GM18909 (cell line): ENCODE data around the gene TLE6.
"Not testable (repeated sequence)": the region's sequence is repeated elsewhere in the genome, so short reads cannot be mapped to it uniquely, and the experiment has no call there.

Experiments
- ATAC-seq: cut with Tn5 transposase; IDR thresholded peaks from one replicate; pipeline ENCODE4 v1.9.1; 2021; ENCODE audit warnings: mild to moderate bottlenecking; ENCODE audit not compliant: unreplicated experiment, poor library complexity

TLE6 gene

DNA sequence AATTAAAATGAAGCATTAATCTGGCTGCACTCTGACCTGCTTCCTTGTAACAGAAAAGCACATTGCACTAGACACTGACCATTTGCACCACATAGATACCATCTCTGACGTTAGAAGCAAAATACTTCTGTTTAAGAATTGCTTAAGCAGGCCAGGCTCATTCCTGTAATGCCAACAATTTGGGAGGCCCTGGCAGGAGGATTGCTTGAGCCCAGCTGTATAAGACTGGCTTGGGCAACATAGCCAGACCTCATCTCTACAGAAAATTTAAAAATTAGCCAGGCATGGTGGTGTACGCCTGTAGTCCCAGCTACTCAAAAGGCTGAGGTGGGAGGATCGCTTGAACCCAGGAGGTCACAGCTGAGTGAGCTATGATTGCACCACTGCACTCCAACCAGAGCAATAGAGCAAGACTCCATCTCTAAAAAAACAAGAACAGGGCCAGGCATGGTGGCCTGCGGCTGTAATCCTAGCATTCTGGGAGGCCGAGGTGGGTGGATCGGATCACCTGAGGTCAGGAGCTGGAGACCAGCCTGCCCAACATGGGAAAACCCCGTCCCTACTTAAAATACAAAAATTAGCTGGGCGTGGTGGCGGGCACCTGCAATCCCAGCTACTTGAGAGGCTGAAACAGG, 7.0 kb upstream of the TLE6 start:
- ATAC-seq: no peak

DNA sequence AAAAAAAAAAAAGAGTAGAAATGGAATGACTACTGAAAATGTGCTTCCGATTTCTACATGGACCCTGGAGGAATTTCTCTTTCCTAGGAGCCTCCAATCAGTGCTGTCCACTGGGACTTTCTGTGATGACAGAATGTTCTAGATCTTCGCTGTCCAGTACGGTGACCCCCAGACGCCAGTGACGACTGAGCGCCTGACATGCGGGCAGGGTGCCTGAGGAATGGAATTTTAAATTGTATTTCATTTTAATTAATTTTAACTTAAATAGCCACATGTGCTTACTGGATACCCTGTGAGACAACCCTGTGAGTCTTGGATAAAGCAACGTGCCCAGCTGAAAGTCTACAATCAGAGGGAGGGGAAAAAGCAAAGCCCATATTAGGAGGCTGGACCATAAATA, 4.1 kb upstream of the TLE6 start:
- ATAC-seq: no peak

DNA sequence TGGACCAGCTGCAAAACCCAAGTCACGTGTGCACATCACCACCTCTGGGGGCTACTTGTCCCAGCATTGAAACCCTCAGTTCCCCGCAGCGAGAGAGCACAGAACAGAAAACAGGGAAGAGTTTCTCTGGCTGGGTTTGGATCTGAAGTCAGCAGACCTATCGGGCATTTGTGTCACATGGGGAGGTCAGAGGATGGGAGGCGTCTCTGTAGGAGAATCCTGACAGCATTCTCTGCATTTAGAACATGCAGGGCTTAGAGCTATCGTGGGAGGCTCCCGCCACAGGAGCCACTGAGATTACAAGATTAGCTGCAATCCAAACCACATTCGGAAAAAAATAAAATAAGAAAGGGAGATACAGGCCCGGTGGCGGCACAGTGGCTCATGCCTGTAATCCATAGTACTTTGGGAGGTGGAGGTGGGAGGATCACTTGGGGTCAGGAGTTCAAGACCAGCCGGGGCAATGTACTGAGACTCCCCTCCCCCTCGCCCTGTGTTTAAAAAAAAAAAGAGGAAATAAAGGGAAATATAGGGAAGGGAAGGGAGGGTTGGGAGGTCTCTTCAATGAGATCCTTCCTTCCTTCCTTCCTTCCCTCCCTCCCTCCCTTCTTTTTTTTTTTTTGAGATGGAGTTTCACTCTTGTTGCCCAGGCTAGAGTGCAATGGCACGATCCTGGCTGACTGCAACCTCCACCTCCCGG, 2.9 kb upstream of the TLE6 start:
- no peak for ATAC-seq

DNA sequence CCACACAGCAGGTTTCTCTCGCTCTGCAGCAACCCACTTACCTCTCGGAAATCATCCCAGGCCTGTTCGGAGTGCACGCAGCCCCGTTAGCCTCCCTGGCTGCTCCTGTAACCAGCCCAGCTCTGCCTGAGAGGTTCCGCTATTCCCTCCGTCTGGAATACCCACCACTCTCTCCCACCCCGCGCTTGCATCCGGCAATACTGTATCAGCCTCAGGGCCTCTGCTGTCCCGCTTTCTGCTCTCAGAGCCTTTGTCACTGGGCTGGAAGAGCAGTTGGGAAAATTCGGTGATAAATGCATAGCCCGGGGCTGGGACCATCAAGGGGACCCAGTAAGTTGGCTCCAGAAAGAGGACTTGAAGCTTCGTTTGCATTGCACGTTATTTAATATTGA, 759 bp upstream of the TLE6 start:
- no peak for ATAC-seq

DNA sequence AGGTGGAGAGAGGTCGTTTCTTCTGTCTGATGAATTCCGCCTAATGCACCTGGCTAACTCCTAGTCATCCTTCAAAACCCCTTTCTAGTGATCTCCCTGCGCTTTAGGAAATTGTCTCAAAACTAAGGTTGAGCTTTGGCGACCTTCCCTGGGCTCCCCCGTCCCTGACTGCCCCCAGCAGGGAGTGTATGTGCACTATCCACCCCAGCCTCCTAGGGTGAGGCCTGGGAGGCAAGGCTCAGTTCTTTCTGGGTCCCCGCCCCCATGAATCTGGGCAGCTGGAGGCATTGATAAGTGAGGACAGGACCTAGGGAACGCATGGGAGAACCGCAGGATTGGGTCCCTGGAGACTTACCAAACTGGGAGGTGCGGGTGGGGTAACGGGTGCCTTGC, 378 bp downstream of the TLE6 start:
- no peak for ATAC-seq

DNA sequence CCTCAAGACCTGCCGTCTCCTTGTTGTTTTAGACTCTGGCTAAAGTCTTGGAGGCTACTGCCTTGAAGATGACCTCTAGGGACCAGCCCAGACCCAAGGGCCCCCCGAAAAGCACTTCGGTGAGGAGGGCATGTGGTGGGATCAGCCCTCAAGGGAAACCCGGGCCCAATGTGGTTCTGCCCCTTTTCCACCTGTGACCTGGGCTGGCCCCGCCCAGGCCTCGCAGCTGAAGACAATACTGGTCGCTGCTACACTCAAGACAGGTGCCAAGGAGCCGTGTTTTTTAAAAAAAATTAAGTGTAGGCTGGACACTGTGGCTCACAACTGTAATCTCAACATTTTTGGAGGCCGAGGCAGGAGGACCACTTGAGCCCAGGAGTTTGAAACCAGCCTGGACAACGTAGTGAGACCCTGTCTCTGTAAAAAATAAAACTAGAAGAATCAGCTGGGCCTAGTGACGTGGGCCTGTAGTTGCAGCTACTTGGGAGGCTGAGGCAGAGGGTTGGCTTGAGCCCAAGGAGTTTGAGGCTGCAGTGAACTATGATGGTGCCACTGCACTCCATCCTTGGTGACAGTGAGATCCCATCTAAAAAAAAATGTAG, 903 bp downstream of the TLE6 start:
- no peak for ATAC-seq

DNA sequence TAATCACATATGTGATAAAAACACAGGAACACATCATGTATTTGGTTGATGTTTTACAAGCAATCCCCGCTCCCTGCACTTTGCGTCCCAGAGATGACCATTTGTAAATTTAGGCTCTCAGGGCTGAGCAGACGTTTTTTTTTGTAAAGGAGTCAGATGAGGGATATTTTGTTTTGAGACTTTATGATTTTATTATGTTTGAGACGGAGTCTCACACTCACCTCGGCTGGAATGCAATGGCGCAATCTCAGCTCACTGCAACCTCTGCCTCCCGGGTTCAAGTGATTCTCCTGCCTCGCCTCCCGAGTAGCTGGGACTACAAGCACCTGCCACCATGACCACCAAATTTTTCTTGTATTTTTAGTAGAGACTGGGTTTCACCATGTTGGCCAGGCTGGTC, 1.4 kb downstream of the TLE6 start:
- no peak for ATAC-seq

DNA sequence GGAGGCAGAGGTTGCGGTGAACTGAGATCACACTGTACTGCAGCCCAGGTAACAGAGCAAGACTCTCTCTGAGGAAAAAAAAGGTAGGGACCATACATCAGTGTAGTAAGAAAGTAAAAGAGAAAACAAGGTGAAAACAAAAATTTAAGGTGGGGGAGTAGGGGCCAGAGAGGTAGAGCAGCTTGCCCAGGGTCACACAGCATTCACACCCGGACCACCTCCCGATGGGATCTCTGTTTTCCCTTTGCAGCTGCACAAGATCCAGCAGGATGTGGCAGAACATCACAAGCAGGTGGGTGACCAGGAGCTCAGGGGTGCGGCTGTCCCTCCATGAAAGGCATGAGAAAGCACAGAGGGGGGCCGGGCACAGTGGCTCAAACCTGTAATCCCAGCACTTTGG, 4.5 kb downstream of the TLE6 start:
- no peak for ATAC-seq

DNA sequence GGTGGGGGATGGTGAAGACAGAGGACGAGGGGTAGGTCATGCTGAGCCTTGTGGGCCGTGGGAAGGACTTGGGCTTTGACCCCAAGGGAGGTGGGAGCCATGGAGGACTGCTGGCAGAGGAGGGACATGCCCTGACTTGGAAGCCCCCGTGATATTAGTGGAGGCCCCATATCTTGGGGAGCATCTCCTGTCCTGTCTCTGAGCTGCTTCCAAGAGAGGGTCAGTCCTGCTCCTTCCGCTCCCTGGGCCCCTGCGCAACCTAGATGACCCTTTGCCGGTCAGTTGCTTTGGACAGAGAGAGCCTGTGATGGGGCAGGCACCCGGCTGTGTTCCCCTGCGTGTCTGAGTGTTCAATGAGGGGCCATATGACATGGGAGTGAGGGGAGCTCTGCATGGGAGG, 5.2 kb downstream of the TLE6 start:
- ATAC-seq: no peak

DNA sequence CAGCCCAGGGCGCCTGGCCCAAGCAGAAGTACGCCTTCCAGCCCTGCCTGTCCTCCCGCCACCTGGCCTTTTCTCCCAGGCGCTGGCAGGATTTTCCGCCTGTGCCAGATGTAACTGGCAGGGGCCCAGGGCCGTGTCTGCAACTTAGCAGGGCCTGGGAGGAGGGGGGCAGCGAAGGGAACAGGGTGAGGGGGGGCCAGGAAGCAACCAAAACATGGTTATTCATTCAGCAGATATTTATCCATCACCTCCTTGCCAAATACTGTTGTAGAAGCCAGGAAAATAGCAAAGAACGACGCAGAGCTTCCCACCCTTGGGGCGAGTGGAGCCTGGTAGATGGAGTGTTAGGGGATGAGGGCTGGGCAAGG, 5.6 kb downstream of the TLE6 start:
- no peak for ATAC-seq

DNA sequence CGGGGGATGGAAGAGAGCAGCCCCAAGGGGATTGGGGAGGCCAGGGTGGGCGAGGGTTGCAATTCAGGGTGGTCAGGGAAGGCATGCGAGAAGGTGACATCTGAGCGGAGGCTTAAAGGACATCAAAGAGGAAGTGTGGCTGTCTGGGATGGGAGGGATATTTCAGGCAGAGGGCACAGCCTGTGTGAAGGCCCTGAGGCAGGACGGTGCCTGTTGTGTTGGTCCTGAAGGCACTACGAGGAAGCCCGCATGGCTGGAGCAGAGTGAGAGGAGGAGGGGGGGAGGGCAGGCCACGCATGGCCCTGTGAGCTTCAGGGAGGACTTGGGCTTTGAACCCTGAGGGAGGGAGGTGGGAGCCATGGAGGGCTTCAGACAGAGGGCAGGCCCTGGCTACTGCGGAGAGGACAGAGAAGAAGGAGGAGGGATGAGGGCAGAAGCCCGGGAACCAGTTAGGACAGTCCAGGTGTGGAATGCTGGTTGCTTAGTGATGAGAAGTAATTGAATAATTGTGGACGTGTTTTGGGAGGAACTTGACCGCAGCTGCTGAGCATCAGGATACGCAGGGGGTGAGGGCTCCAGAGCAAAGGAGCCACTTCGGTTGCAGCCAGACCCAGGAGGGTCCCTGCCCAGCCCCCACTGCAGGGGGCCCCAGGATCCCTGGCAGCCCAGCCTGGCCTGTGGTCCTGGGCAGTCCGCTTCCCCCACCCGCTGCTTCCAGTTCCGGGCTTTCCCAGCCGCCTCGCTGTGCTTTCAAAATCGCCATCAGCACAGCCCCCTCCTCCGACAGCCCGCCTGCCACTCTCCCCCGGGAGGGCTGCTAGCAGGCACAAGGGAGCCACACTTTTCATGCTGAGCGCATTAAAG, 6.2 kb downstream of the TLE6 start:
- no peak for ATAC-seq

DNA sequence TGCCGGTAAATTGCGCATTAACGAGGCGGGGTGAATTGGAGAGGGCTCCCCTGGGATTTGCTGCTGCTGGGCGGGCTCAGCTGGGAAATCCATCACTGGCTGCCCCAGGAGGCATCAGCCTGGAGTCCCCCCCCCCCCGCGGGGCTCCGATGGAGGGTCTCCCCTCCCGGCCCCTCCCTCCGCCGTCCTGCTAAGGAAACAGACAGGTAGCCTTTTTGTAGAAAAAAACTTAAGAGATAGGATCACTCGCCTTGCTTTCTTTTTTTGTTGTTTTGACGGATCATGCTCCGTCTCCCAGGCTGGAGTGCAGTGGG, 6.8 kb downstream of the TLE6 start:
- no peak for ATAC-seq

DNA sequence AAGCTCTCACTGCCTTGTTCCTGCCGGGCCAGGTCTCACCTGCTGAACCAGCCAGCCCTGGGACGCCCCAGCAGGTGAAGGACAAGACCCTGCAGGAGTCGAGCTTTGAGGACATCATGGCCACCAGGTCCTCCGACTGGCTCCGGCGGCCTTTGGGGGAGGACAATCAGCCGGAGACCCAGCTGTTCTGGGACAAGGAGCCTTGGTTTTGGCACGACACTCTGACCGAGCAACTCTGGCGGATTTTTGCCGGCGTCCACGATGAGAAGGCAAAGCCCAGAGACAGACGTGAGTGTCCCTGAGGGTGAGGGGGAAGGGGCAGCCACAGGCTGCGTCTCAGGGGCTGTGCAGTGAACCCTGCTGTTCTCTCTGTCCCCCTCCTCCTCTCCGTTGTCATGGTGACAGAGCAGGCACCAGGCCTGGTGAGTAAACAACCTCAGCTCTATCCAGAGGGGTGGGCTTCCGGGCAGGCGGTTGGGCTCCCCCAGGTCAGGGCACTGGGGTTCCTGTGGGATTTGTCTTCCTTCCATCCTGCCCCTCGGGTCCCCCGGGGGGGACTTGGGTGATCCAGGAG, 9.7 kb downstream of the TLE6 start:
- ATAC-seq: no peak

DNA sequence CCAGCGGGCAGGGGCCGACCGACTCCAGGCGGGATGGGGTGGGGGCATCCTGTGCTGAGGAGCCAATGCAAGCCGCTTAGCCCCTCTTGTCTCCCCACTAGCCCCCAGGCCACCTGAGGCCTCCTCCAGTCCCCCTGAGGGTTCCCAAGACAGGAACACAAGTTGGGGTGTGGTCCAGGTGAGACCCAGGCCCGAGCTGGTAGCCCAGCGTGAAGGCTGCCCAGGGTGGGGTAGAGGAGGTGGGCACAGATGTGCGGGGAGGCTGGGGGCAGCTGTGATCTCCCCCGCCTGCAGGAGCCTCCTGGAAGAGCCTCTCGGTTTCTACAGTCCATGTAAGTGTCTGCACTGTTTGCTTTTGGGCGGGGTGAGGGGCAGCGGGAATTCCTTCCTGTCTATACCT, 10.4 kb downstream of the TLE6 start:
- no peak for ATAC-seq

DNA sequence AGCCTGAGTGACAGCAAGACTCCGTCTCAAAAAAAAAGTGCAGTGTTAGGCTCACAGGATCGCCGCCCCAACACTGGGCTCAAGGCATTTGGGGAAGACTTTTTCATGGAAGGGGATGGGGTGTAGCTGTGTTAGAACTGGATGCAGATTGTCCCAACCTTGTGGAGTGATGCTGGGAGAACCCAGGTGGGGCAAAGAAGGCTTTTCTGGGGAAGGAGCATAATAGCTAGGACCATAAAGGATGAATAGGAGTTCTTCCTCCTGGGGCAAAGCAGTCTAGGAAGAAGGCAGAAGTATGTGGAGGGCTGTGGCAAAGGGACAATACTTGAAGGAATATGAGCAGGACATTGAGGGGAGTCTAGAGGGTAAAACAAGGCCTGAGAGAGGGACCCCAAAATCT, 11.2 kb downstream of the TLE6 start:
- ATAC-seq: no peak

DNA sequence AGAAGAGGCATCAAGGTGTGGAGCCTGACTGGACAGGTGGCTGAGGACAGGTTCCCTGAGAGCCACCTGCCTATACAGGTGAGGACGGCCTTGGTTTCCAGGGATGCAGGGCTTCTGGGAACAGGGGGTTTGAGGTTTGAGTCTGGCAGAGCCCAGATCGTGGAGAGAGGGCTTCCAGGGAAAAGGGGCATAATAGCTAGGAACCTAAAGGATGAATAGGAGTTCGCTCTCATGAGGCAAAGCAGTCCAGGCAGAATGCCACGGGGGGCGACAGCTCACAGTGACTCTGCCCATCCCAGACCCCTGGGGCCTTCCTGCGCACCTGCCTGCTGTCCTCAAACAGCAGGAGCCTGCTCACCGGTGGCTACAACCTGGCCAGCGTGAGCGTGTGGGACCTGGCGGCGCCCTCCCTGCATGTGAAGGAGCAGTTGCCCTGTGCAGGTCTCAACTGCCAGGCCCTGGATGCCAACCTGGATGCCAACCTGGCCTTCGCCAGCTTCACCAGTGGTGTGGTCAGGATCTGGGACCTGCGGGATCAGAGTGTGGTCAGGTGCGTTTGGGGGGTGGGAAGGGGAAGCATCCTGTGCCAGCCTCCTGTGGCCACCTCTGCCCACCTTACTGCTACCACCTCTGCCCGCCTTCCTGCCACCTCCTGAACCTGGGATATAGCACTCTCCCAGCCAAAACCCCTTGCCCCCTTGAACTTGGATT, 12.0 kb downstream of the TLE6 start:
- ATAC-seq: no peak

DNA sequence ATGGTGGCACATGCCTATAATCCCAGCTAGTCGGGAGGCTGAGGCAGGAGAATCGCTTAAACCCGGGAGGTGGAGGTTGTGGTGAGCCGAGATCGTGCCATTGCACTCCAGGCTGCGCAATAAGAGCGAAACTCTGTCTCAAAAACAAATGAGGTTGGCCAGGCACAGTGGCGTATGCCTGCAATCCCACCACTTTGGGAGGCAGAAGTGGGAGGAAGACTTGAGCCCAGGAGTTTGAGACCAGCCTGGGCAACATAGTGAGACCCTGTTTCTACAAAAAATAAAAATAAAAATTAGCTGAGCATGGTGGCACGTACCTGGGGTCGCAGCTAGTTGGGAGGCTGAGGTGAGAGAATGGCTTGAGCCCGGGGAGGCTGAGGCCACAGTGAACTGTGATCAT, 15.0 kb downstream of the TLE6 start:
- not testable (repeated sequence) for ATAC-seq

DNA sequence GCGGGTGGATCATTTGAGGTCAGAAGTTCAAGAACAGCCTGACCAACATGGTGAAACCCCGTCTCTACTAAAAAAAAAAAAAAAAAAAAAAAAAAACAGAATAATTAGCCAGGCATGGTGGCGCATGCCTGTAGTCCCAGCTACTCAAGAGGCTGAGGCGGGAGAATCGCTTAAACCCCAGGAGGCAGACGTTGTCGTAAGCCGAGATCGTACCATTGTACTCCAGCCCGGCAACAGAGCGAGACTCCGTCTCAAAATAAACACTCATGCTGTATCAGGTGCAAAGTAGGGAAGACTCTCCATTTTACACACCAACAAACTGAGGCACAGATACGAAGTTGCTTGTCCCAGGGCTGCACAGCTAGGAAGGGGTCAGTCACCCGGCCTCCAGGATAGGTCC, 15.6 kb downstream of the TLE6 start:
- no peak for ATAC-seq

DNA sequence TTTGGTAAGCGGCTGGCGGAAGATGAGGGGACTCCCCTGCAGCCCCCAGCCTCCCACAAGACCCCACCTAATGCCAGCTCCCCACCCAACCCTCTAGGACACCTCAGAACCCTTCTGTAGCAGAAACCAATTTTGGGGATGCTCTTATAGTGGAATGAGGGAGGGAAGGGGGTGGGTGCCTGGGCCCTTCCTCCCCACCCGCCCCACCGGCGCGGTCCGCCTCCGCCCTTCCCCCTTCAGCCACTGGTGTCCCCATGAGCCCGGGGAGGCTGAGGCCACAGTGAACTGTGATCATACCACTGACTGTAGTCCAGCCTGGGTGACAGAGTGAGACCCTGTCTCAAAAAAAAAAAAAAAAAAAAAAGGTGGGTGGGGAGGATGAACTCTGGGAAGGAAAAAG, 16.2 kb downstream of the TLE6 start:
- ATAC-seq: no peak

DNA sequence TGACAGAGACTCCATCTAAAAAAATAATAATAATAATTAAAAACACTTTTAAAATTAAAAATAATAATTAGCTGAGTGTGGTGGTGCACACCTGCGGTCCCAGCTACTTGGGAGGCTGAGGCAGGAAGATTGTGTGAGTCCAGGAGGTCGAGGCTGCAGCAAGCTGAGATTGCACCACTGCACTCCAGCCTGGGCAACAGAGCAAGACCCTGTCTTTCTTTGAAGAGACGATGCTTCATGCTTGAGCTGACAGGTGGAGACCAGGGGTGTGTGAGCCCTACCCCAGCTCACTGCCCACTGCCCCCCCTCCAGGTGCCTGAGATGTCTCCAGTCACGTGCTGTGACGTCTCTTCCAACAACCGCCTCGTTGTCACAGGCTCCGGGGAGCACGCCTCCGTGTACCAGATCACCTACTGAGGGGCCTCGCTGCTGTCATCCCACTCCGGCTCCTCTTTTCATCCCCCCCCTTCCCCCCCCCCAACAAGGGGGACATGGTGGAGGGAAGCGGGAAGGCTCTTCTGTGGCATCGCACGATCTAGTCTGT, 17.3 kb downstream of the TLE6 start:
- ATAC-seq: no peak
